PC-3 (cell line): ENCODE measurements around the gene CHST3. TPM values are rescaled to one million over a fixed set of nuclear protein-coding genes. Genes with fewer than 3 reads are reported as not detected.

Source experiments
- ATAC-seq: fragments of 200-7000 bp; cut with Tn5 transposase; 2 replicates; pipeline ENCODE4 v1.9.1; 2020; ENCODE audit warnings: mild to moderate bottlenecking, moderate library complexity
- BruUV-seq: library from RNA; stranded (reverse); fragments of 400-500 nt; replicated peaks from 2 replicates; lab custom pipeline; 2021; lab: Mats Ljungman, UMichigan
- CTCF ChIA-PET: fragments of 300-600 bp; sonication (Branson Sonifier 250); formaldehyde crosslinking; loops from one replicate; lab custom pipeline; 2022; ENCODE audit warnings: antibody characterized with exemption; lab: Charles Lee
- POLR2A ChIA-PET: fragments of 300-600 bp; sonication (Branson Sonifier 250); formaldehyde crosslinking; loops from one replicate; lab custom pipeline; 2022; ENCODE audit warnings: antibody characterized with exemption; ENCODE audit not compliant: unreplicated experiment; lab: Charles Lee
- DNase-seq: peaks from one replicate; pipeline ENCODE4 v3.0.0-alpha.2; 2015
- H2AFZ ChIP-seq: fragments of 300-600 bp; sonication (generic); 2 replicates; pipeline ENCODE4 v1.6.0; 2016; ENCODE audit warnings: antibody characterized with exemption, low read length
- H3F3A ChIP-seq: fragments of 300-600 bp; sonication (generic); one replicate; pipeline ENCODE4 v1.6.0; 2017; ENCODE audit warnings: antibody characterized with exemption, low read length, control low read depth, mild to moderate bottlenecking; ENCODE audit not compliant: unreplicated experiment
- H3K27ac ChIP-seq: fragments of 300-600 bp; sonication (generic); 2 replicates; pipeline ENCODE4 v1.5.1; 2016; ENCODE audit warnings: mild to moderate bottlenecking, low read length
- H3K27me3 ChIP-seq: fragments of 300-600 bp; sonication (generic); 2 replicates; pipeline ENCODE4 v1.6.1; 2016; ENCODE audit warnings: low read length, mixed read lengths
- H3K36me3 ChIP-seq: fragments of 300-600 bp; sonication (generic); 2 replicates; pipeline ENCODE4 v1.6.1; 2016; ENCODE audit warnings: low read depth, mixed run types, low read length, mixed read lengths
- H3K4me1 ChIP-seq: fragments of 300-600 bp; sonication (generic); 2 replicates; pipeline ENCODE4 v1.5.1; 2016; ENCODE audit warnings: low read length; ENCODE audit not compliant: insufficient read depth
- H3K4me2 ChIP-seq: fragments of 300-600 bp; sonication (generic); 2 replicates; pipeline ENCODE4 v1.6.0; 2016; ENCODE audit warnings: low read length
- H3K4me3 ChIP-seq: fragments of 300-600 bp; sonication (generic); 2 replicates; pipeline ENCODE4 v1.5.1; 2016; ENCODE audit warnings: mild to moderate bottlenecking, low read length, mixed read lengths
- H3K79me2 ChIP-seq: fragments of 300-600 bp; sonication (generic); 2 replicates; pipeline ENCODE4 v1.6.1; 2017; ENCODE audit warnings: low read length, mixed read lengths
- H3K9ac ChIP-seq: fragments of 300-600 bp; sonication (generic); 2 replicates; pipeline ENCODE4 v1.6.0; 2016; ENCODE audit warnings: mild to moderate bottlenecking, low read length
- H3K9me2 ChIP-seq: fragments of 300-600 bp; sonication (generic); replicated peaks from 2 replicates; pipeline ENCODE4 v1.6.1; 2016; ENCODE audit warnings: mixed run types, low read length, mixed read lengths
- H3K9me3 ChIP-seq: fragments of 300-600 bp; sonication (generic); 2 replicates; pipeline ENCODE4 v1.6.1; 2016; ENCODE audit warnings: low read length, mixed read lengths
- H4K20me1 ChIP-seq: fragments of 300-600 bp; sonication (generic); 2 replicates; pipeline ENCODE4 v1.6.1; 2016; ENCODE audit warnings: low read length, mixed read lengths
- EZH2 ChIP-seq: fragments of 300-600 bp; sonication (generic); IDR thresholded peaks from one replicate; pipeline ENCODE4 v1.6.1; 2017; ENCODE audit warnings: antibody characterized with exemption, mild to moderate bottlenecking, low read length; ENCODE audit not compliant: unreplicated experiment
- EZH2phosphoT487 ChIP-seq: fragments of 300-600 bp; sonication (generic); IDR thresholded peaks from 2 replicates; pipeline ENCODE4 v1.6.1; 2018; ENCODE audit warnings: mild to moderate bottlenecking, antibody characterized with exemption, low read length, borderline replicate concordance
- intact Hi-C: fragments of 100-400 bp; cut with micrococcal nuclease; formaldehyde crosslinking; loops from 2 replicates; pipeline ENCODE4 v1.9.0; 2023
- total RNA-seq: library from RNA; depleted of rRNA; stranded (reverse); fragments of >200 nt; gene quantifications from 2 replicates; pipeline ENCODE4 v1.2.3, GENCODE V29; 2014
- TF ChIP-seq, protein P1 (sequence below): fragments of 300-600 bp; sonication (generic); conservative IDR thresholded peaks from 2 replicates; pipeline ENCODE4 v1.5.1; 2017; ENCODE audit warnings: antibody characterized with exemption, low read depth, mild to moderate bottlenecking, low read length

CHST3 gene
- total RNA-seq, 1 experiment from 2014 or later, result 12.7 TPM

DNA sequence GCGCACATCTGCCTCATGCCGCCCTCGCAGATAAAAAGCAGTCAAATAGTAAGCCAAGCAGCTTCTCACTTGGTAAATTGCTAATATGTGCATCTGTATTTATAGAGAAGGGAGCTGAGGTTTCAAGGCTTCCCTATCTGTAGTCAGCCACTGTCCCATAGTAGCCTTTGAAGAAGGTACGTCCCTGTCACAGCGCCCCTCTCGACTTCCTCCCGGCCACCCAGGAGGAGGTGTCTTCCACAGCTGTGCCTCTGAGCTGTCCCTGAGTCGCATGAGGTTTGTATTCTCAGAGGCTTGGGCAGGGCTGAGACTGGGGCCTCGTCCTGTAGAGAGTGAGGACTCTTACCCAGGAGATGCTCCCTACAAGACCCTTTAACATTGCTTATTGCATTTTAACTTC, 75.2 kb downstream of the CHST3 start:
- CTCF ChIA-PET, result no interaction called here
- no peaks in the 10 kb centered on the region for H3F3A ChIP-seq
- no peak overlapping the region for H3K4me2 ChIP-seq
- no peaks in the 10 kb centered on the region for H3K9me2 ChIP-seq
- no peak for TF ChIP-seq EZH2
- TF ChIP-seq, protein P1, sequence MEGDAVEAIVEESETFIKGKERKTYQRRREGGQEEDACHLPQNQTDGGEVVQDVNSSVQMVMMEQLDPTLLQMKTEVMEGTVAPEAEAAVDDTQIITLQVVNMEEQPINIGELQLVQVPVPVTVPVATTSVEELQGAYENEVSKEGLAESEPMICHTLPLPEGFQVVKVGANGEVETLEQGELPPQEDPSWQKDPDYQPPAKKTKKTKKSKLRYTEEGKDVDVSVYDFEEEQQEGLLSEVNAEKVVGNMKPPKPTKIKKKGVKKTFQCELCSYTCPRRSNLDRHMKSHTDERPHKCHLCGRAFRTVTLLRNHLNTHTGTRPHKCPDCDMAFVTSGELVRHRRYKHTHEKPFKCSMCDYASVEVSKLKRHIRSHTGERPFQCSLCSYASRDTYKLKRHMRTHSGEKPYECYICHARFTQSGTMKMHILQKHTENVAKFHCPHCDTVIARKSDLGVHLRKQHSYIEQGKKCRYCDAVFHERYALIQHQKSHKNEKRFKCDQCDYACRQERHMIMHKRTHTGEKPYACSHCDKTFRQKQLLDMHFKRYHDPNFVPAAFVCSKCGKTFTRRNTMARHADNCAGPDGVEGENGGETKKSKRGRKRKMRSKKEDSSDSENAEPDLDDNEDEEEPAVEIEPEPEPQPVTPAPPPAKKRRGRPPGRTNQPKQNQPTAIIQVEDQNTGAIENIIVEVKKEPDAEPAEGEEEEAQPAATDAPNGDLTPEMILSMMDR, result no peak
- TF ChIP-seq EZH2phosphoT487, result no peak
- intact Hi-C loops, result no loop called here
- ATAC-seq, result no peak
- no peaks in the 10 kb centered on the region for H4K20me1 ChIP-seq
- H3K79me2 ChIP-seq, result no peaks in the 10 kb centered on the region
- no peak overlapping the region for H3K27ac ChIP-seq
- no peaks in the 10 kb centered on the region for H3K36me3 ChIP-seq
- no peak overlapping the region for H2AFZ ChIP-seq
- H3K27me3 ChIP-seq, result no peaks in the 10 kb centered on the region
- POLR2A ChIA-PET, result no interaction called here
- no TSS peak for BruUV-seq
- H3K4me3 ChIP-seq, result no peak overlapping the region
- DNase-seq, result no peak
- no peak overlapping the region for H3K9ac ChIP-seq
- no peaks in the 10 kb centered on the region for H3K9me3 ChIP-seq
- no peaks in the 10 kb centered on the region for H3K4me1 ChIP-seq

DNA sequence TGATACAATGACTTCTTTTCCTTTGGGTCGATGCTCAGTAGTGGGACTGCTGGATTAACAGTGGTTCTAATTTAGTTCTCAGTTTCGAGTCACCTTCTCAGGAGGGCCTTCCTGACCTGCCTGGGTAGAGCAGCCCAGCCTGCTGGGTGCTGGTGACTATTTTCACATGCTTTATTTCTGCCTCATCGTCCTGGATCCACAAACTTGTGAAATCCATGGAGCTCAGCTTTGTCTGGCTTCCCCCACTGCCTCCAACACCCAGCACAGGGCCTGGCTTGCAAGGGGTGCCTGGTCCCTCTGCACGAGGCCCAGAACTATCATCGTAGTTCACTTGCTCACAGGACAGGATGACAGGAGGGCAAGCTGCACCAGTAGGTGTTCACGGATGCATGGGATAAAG, 77.3 kb downstream of the CHST3 start:
- Histone ChIP-seq H3K27me3 (no peaks in the 10 kb centered on the region), H3K79me2 (no peaks in the 10 kb centered on the region), H3K4me3 (no peak overlapping the region), H3K9me2 (no peaks in the 10 kb centered on the region), H4K20me1 (no peaks in the 10 kb centered on the region), H3K36me3 (no peaks in the 10 kb centered on the region), H3F3A (no peaks in the 10 kb centered on the region), H3K9me3 (no peaks in the 10 kb centered on the region), H3K4me1 (no peaks in the 10 kb centered on the region), H3K4me2 (no peak overlapping the region), H3K9ac (no peak overlapping the region), H3K27ac (no peak overlapping the region), H2AFZ (no peak overlapping the region)
- ChIA-PET CTCF (no interaction called here), POLR2A (no interaction called here)
- ATAC-seq (no peak), DNase-seq (no peak)
- BruUV-seq, result no TSS peak
- intact Hi-C loops, result no loop called here
- no peak for TF ChIP-seq EZH2
- TF ChIP-seq, protein P1, result no peak
- TF ChIP-seq EZH2phosphoT487, result no peak

DNA sequence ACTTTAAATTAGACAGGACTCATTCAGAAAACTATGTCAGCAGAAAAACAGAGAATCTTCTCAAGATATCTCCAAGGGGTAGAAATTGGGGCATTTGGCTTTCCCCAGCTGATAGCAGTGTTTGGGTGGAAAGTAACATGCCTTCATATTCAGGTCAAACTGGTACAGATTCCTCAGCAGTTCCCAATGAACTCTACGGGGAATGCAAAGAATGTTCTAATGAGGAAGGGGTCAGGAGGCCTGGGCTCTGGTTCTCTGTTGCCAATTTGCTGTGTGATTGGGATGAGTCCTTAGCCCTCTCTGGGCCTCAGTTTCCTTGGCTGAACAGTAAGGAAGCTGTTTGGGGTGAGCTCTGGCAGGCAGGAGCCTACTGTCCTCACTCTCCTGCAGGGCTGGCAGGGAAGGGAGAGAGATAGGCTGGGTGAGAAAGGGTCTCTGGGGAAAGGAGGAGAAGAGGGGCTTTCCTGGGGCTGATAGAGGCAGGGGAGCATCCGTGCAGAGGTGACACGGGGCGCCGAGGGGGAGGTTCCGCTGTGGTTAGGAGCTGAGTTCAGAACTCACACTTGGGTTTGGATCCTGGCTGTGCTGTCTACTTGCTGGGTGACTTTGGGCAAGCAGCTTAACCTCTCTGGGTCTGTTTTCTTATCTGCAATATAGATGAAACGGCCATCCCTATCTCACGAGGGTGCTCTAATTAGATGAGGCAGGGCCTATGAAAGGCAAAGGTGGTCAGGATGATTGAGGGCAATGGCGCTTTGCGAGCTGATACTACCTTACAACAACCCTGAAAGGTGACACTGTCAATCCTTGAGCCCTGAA, 79.0 kb downstream of the CHST3 start:
- H3K27me3 ChIP-seq, result no peaks in the 10 kb centered on the region
- ATAC-seq (no peak), DNase-seq (no peak)
- POLR2A ChIA-PET, result no interaction called here
- H3K9me2 ChIP-seq, result no peaks in the 10 kb centered on the region
- H3F3A ChIP-seq, result no peaks in the 10 kb centered on the region
- no peak overlapping the region for H3K9ac ChIP-seq
- intact Hi-C loops, result no loop called here
- H3K9me3 ChIP-seq, result no peaks in the 10 kb centered on the region
- no peak overlapping the region for H3K4me2 ChIP-seq
- no peaks in the 10 kb centered on the region for H3K36me3 ChIP-seq
- no peaks in the 10 kb centered on the region; the same call in 1 of the 2 replicates for H3K4me1 ChIP-seq
- no peak for TF ChIP-seq EZH2
- TF ChIP-seq EZH2phosphoT487, result no peak
- TF ChIP-seq, protein P1, result no peak
- no peak overlapping the region for H3K27ac ChIP-seq
- H3K4me3 ChIP-seq, result no peak overlapping the region
- H3K79me2 ChIP-seq, result no peaks in the 10 kb centered on the region
- no TSS peak for BruUV-seq
- CTCF ChIA-PET, result interaction anchor here (1.6 kb wide), 1 partner anchor 87 kb away, joined by 13 read pairs; no protein-coding TSS in a partner anchor
- no peaks in the 10 kb centered on the region for H4K20me1 ChIP-seq
- no peak overlapping the region for H2AFZ ChIP-seq
